ENCODE results near the gene EMP1.

GRCh38 chr12:13252616-13253015, 56.1 kb downstream of the EMP1 start:
- TF ChIP-seq CTCF (IDR thresholded peaks at IDR 0.05) (no peak), POLR2A (IDR thresholded peaks at IDR 0.05) (no peak), EP300 (IDR thresholded peaks at IDR 0.05) (no peak)

Data from ovary (tissue), 3 donors.